Fibroblast of skin of right quadriceps (primary cell): ENCODE measurements around the gene HIPK2.
A peak's percentile ranks its signal among the peaks of the same experiment; 100 is the strongest.

Source experiments
- DNase-seq: peaks from one replicate; pipeline ENCODE4 v3.0.0-alpha.2; 2013

HIPK2 gene

DNA sequence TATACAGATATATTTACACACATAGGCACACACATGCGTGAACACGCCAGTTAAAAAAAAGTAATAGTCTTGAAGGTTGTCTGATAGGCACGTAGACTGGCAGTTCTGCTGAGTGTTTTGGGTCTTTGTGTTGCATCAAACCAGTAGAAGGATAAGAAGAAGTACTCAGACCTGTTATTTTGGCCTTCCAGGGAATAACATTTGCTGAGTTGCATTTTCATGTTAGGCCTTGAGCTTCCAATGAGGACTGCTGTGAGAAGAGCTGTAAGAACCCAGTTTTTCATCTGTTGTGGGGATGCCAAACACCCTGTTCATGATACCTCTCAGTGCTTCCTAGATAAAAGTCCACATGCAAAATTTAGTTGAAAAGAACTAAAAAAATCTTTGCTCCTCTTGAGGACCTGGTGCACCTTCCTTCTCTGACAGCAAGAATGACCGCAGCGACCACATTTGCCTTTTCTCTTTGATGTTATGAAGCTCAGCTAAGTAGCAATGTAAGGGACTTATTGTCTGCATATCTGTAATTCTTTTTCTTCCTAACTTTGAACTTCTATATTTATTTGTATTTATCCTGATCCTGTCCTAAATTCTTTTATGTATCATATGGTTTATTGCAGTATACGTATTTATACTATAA is 27.2 kb downstream of the HIPK2 start:
- no peak for DNase-seq

DNA sequence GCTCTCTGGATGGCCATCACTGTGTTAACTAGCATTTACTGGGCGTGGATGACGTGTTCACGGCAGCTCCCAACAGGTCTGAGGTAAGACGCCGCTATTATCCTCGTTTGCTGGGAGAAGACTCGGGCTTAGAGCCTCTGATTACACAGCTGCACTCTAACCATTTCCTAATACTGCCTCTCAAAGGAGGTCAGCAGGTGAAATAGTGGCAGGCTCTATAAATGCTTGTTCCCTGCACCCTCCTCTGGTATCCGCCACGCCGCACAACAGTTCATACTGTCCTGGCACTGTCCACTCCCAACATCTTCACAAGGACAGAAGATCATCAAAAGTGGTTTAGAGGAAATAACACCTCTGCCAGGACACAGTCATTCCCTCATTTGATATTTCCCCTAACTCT is 28.3 kb downstream of the HIPK2 start:
- DNase-seq, result no peak

DNA sequence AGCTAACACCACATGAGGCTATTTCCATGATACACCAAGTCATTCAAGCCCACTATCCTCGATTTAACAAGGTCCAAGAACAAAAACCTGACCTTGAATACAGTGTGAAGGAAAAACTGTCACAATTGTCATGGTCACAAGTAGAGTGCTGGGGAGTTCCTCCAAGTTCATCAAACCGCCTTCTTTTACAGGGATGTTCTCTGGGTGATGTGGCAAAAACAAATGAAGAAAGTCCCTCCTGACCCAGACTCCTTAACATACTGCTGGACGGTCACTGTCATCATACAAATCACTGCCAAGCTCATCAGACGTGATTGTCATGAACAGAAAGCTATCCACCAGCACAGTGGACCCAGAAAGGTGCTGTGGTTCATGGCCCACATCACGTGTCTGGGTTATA is 28.9 kb downstream of the HIPK2 start:
- DNase-seq, result no peak

DNA sequence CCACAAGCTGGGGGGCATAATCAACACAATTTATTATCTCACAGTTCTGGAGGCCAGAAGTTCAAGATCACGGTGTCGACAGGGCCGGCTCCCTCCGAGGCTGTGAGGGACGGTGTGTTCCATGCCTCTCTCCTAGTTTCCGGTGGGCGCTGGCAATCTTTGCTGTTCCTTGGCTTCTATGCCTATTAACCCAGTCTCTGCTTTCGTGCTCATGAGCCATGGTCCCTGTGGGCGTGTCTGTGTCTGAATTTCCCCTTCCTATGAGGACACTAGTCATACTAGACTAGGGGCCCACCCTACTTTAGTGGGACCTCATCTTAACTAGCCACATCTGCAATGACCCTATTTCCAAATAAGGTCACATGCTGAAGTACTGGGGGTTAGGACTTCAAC is 29.4 kb downstream of the HIPK2 start:
- DNase-seq, result no peak

DNA sequence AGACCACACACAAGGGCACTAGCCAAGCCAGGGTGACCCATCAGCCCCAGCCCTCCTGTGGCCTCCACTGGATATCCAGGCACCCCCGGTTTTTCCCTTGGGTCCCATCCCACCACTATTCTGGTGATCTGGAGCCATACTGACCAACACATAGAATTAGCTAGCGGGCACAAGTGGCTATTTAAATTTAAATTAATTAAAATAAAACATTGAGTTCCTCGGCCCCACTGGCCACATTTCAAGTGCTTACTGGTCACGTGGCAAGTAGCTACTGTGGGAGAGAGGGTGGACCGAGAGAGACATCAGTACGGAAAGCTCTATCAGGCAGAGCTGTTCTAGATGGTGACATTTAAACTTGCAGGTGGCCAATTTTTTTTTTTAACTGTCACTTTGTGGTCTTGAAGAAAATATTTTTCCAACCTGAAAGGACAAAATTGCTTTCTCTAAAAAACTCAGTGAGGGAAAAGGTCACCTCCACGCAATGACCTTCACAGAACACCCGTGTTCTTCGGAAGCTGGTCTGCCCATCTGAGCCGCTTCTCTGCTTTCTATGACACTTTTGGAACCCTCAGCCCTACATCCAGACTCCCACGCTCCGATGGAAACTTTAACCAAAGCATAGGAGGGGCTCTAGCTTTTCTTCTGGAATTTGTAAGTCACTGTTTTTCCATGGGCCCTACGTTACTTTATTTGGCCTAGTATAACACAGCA is 30.0 kb downstream of the HIPK2 start:
- no peak for DNase-seq

DNA sequence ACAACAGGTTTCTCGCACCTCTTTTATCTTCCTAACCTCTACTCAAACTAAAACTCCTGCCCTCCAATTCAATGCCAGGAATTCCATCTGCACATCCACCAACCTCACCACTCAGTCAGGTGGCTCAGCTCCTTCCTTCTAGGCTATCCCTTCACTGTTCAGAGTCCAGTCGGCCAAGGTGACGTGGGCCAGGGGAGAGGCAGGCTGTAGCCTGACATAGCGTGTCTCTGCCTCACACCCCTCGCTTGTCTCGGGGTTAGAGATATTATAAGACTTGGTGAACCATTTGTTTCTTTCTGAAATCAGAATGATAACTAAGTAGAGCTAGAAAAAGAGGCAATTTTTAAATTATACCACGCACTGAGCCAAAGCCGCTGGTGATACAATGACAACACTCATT is 31.1 kb downstream of the HIPK2 start:
- DNase-seq, result no peak

DNA sequence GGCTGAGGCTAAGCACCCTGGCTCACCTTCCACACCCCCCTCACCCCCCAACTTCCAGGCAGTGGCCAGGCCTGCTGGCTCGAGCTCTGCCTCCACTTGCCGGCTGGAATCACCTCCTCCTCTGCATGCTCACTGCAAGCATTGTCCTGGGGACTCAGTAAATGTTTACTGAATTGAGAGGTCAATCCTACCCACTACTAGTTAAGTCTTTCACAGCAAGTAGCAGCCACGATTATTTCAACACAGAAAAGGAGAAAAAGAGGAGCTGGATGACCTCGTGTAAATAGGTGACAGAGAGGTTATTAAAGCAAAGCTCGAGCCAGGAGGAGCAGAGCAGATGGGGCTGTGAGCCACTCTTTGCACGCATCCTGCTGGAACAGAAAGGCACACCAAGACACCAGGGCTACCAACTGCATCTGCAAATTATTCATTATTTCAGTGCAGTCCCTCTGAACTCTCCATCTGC is 32.1 kb downstream of the HIPK2 start:
- DNase-seq, result no peak

DNA sequence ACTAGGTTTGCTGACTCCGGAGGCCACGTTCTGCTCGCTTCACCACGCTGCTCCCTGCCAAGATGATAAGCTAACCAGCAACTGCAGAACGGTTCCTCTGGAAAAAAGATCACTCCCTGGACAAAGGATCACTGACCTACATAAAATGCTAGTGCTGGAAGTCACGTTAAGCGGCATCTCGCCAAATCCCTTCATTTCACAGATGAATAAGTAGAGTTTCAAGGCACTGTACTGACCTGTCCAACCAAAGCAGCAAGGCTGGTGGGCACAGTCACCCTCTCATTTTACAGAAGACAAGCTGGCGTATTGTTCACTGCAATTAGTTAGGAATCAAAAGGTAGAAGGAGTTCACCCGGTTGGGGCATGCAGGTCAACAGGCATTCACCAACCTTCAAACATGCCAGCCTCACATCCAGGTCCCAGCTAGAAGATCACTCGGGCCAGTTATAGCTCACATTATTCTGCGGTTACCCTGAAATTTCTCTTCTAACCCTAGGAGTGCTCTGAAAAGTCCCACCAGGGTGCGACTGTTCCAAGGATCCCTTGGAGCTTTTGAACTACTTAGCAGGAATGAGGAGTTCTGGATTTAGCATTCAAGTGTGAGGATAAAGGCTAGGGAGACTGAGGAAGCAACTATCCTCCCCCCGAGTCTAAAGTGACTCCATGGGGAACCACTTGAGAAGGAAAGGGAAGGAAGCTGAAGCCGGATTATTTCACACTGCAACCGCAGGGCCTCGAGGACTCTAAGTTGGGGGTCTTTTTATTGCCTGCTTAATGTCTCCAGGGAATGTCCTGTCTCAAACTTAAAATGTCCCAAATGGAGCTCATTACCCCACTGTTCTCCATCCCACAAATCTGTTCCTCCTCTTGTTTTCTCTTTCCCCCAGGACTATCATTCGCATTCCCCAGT is 32.8 kb downstream of the HIPK2 start:
- DNase-seq, result no peak

DNA sequence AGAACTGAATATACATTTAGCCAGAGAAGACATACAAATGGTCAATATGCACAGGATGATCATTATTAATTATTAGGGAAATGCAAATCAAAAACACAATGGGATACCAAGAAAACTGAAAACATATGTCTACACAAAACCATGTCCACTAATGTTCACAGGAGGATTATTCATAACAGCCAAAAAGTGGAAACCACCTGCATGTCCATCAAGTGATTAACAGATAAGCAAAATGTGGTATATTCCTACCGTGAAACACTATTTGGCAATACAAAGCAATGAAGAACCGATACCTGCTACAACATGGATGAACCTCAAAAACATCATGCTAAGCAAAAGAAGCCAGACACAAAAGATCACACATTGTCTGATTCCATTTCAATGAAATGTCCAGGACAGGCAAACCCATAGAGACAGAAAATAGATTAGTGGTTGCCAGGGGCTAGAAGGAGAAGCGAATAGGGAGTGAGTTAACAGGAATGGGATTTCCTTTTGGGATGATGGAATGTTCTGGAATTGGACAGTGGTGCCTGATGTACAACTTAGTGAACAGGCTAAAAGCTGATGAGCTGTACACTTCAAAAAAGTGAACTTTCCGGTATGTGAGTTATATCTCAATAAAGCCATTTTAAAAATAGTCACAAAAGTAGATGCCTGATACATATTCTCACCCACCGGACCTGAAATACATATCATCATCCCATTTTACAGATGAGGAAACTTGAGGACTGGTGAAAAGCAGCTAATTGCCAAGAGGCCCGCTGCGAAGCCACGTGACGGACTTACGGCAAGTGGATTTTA is 33.6 kb downstream of the HIPK2 start:
- peak; percentile 33 for DNase-seq

DNA sequence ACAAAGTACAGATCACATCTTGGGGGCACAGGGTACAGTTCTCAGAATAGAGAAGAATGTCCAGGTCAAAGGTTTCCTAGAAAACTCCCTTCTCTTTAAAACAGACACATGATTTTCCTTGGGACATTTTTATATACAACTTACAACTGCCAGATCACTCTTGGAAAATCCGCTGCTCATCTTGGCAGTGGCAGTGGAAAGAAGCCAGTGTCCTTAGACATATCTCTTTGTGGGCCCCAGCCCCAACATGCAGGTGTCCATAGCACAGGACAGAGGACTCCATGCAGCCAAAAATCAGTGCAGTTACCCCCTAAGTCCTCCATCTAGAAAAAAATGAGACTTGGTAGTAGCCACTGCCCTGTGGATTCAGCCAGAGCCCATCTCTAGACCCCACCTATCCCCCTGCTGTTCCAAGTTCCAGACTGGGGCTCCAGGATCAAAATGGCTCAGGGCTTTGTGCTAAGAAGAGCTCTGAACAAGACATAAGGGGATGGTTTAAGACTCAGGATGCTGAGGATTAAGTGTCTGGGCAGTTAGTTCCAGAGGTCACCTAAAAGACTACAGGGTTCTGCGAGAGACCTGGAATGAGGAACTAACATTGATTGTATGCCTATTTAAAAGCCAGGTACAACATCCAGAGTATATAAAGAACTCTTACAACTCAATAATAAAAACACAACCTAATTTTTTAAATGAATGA is 34.4 kb downstream of the HIPK2 start:
- no peak for DNase-seq

DNA sequence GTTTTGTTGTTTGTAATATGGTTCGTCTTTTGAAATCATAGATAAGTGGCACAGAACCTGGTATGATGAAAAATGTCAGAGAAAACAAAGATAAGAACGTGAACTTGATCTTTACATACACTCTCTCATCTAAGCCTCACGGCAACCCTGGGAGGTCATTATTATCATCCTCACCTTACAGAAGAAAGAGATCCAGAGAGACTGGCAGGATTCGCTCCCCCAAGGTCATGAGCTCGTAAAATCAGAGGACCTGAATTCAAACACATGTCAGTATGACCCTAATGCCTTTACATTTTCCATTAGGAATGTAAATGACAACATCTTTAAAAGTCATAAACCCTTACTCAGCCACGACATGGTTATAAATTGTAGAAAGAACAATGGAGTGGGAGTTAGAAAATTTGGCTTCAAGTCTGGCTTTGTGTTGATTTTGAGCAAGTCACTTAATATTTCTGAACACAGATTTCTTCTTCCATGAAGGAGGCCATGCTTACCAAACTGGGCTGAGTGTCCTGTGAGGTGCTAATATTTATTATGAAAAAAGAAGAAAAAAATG is 35.9 kb downstream of the HIPK2 start:
- DNase-seq, result no peak

DNA sequence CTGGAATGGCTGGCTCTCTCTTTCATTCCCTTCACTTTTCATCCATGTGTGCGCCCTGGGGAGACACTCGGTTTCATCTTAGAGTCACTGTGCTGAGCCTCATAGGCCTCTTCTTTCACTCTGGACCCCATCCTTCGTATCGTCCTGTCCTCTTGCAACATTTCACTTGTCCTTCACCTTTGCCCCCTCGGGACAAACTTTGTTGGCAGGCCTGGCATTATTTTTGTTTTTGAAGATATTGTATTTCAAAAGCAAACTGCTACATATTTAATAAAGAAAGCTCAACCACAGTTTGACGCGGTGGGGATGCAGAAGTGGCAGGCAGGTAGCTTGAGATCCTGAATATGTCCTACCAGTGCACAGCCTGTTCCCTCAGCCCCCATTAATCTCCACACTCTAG is 36.6 kb downstream of the HIPK2 start:
- no peak for DNase-seq

DNA sequence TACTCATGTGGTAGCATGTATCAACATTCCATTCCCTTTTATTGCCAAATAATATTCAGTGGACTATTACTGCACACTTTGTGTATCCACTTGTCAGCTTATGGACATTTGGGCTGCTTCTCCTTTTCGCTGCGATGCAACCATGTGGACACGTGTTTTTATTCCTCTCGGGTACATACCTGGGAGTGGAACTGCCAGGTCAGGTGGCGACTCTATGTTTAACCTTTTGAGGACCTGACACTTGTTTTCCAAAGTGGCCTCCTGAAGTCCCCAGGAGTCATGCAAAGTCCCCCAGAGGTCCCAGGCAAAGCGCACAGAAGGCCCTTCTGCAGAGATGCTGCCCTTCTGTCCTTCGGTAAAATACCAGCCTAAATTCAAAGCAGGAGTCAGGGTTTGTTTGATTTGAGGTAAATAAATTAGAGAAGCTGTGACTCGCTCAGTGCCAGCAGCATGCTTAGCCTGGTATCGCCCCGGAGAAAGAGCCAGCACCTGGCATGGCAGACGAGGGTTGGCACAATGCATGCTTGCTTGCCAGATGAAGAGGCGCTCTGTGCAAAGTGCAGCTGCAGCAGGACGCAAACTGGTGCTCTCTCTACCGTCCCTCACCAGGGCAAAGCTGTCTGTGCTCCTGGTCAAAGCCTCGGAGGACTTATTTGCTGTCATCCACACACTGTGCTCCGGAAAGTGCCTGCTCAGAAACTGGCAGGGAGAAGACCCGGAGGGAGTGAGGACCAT is 37.8 kb downstream of the HIPK2 start:
- DNase-seq, result no peak

DNA sequence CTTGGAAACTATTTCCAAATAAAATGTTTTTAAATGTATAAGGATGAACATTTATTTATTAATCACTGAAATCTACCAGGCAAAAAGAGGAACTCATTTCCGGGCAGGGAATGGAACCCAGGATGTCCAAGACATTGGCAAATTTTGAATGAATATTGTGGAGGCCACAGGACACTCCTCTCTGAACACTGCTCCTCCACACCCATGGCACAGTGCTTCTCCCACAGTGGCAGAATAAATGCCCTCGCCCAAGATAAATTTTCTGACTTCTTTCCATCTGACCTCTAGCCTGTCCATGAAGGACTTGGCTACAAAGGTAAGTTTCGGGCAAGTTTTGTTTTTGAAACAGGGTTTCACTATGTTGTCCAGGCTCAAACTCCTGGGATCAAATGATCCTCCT is 39.0 kb downstream of the HIPK2 start:
- no peak for DNase-seq

DNA sequence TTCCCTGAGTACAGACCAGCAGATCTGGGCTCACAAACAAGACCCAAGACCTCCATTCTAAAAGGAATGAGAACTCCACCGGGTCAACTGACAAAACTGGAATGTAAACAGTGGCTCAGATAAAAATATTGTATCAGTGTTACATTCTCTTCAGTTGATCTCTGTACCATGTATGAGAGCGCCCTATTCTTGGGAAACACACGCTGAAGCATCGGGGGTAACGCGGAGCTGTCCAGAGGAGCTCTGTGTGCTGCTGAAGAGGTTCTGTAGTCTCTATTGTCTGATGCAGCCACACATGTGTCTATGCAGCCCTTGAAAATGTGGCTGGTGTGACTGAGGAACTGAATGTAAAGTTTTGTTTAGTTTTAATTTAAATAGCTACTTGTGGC is 39.7 kb downstream of the HIPK2 start:
- peak; percentile 39 for DNase-seq

DNA sequence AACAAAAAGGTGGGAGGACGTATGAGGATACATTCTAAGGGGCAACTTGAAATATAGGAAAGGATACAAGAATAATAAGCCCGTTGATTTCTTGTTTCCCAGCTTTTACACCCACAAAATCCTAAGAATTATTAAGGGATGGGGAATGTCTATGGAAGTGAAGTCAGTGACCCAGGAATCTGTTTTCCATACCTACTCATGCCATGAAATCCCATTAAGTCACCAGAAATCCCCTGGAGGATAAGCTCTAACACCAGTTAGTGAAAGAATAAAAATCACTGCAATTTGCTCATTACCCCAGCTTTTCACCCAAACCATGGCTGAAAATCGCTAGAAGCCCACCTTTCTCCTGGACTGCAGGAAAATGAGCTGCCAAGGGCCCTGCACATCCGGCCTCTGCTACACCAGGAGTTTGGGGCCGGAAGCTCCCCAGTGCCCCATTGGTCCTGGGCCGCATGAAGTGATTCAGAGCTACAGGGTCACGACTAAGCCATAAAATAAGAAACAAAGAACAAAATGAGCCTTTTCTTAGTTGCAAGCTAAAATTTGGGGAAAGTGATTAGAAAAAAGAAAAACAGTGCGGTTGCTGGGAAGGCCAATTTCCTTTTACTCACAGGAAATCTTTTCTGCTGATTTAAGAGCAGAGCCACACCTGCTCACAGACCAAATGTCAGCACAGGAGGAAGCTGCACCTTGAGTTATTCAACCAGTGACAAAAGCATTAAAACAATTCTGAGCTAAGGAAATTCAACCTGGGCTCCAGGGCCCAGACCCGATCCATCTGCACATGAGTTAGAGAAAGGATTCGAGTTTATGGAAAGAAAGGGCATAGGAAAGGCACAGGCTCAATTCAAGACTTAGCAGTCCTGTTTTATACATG is 40.3 kb downstream of the HIPK2 start:
- peak; percentile 59 for DNase-seq

DNA sequence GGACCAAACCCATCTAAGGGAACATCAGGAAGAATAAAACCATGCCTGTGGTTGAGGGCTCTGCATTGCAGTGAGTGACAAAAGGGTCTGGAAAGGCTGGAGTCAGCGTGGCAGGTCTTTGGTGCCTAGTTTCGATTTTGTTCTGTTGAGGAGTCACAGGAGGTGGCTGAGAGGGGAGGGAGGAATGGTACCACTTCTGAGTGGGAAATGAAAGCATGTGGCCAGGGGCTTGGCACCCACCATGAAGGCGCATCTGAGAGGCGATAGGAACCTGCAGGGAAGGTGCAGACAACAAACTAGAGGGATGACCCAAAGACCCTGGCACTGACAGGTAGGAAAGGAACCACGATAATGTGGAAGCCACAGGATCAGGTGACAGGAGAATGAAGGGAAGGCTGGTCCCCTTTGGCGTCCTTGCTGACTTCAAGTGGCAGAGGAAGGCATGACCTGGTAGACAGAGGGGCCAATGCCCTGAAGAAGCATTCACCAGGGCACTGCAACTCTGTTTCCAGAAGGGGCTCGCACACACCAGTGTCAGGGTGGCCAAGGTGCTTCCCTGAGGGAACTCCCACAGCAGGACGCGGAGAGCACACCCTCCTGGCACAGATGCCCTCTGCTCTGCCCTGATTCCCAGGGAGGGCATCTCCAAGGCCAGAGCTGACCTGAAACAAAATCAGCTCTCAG is 41.7 kb downstream of the HIPK2 start:
- DNase-seq, result no peak

DNA sequence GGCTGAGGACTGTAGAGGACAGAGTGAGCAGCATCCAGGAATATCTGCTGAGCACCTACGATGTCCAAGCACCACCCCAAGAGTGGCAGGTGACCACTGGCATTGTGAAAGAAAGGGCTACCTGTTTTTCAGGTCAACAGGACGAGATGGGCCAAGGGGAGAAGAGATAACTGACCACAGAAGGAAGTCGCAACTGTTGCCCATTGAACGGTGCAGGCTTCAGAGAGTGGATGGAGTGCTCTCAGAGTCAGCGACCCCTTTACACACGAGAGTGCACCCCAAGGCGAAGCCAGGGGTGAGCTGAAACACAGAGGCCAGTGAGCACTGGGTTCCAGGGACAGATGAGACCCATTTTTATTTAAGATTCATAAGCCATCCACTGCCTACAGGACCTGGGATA is 42.3 kb downstream of the HIPK2 start:
- no peak for DNase-seq

DNA sequence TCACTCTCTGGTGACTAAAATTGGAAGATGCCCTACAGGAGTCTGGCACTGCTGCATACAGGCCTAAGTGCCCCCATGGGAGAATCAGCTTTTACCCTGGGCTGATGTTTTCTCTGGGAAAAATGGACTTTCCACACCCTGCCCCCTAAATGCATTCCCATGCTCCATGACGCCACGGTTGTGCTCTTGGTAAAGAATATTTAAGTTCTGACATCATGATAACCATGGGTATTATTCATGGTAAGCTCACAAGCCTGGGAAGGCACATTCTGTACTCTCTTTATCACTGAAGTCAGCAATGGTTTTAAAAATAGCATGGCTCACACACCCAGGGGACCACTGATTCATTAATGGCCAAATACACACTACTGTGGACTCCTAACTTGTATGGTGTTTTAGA is 43.4 kb downstream of the HIPK2 start:
- DNase-seq, result peak; percentile 96

DNA sequence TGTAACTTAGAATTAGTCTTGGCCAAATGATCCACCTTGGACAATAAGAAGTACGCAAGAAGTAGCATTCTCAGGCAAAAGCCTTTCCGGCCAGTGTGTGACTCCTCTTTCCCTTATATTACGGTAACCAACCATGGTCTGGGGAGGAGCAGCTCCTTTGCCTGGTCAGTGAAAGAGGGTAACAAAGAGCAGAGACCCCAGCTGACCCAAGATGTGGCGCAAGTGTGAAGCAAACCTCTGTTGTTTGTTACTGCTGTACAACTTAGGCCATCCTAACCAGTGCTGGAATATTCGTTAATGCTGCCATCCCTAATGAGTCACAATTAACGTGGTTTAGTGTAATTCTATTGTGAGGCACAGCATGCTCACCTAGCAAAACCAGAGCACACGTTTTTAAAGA is 44.0 kb downstream of the HIPK2 start:
- no peak for DNase-seq
